MCF 10A (cell line): ENCODE results near the gene MYO10. TPM values are rescaled to one million over a fixed set of nuclear protein-coding genes. Genes with fewer than 3 reads are reported as not detected.
A peak's percentile ranks its signal among the peaks of the same experiment; 100 is the strongest.

Experiments
- BruUV-seq: library from RNA; stranded (reverse); fragments of 400-500 nt; replicated peaks from 2 replicates; lab custom pipeline; 2021; lab: Mats Ljungman, UMichigan
- CTCF ChIA-PET: fragments of 300-600 bp; sonication (Branson Sonifier 250); formaldehyde crosslinking; extraction: SDS; loops from one replicate; lab custom pipeline; 2021; ENCODE audit warnings: antibody characterized with exemption, inconsistent platforms; lab: Yijun Ruan, JAX
- POLR2A ChIA-PET: fragments of 300-600, 350-650 bp; sonication (Branson Sonifier 250); formaldehyde crosslinking; extraction: SDS; loops from one replicate; lab custom pipeline; 2020; ENCODE audit warnings: antibody characterized with exemption, inconsistent platforms; lab: Yijun Ruan, JAX
- DNase-seq: peaks from one replicate; pipeline ENCODE4 v3.0.0-alpha.2; 2018; ENCODE audit not compliant: unreplicated experiment
- H3K27ac Mint-ChIP-seq: one replicate; pipeline ENCODE4 v1.8.0; 2022; ENCODE audit warnings: mild to moderate bottlenecking, low read depth, mixed read lengths; ENCODE audit not compliant: unreplicated experiment
- H3K27me3 Mint-ChIP-seq: one replicate; pipeline ENCODE4 v1.8.0; 2022; ENCODE audit warnings: mixed read lengths; ENCODE audit not compliant: insufficient read depth, unreplicated experiment
- H3K36me3 Mint-ChIP-seq: one replicate; pipeline ENCODE4 v1.8.0; 2022; ENCODE audit warnings: mild to moderate bottlenecking, moderate library complexity, mixed read lengths; ENCODE audit not compliant: insufficient read depth, unreplicated experiment
- H3K4me1 Mint-ChIP-seq: one replicate; pipeline ENCODE4 v1.8.0; 2022; ENCODE audit warnings: mixed read lengths; ENCODE audit not compliant: insufficient read depth, unreplicated experiment
- H3K4me3 Mint-ChIP-seq: one replicate; pipeline ENCODE4 v1.8.0; 2022; ENCODE audit warnings: mild to moderate bottlenecking, moderate library complexity, mixed read lengths; ENCODE audit not compliant: unreplicated experiment
- H3K9me3 Mint-ChIP-seq: one replicate; pipeline ENCODE4 v1.8.0; 2022; ENCODE audit warnings: mixed read lengths; ENCODE audit not compliant: unreplicated experiment
- CTCF ChIP-seq: fragments of 200-600 bp; IDR thresholded peaks from one replicate; pipeline ENCODE4 v1.8.0; 2022; ENCODE audit warnings: antibody characterized with exemption, mild to moderate bottlenecking; ENCODE audit not compliant: unreplicated experiment
- intact Hi-C: fragments of 100-400 bp; cut with micrococcal nuclease; formaldehyde crosslinking; loops from 2 replicates; pipeline ENCODE4 v1.14.1; 2022
- total RNA-seq: library from RNA; stranded (reverse); gene quantifications from 2 replicates; pipeline ENCODE4 v1.2.3, GENCODE V29; 2022

MYO10 gene
- total RNA-seq, 1 experiment from 2014 or later: 35.7 TPM

DNA sequence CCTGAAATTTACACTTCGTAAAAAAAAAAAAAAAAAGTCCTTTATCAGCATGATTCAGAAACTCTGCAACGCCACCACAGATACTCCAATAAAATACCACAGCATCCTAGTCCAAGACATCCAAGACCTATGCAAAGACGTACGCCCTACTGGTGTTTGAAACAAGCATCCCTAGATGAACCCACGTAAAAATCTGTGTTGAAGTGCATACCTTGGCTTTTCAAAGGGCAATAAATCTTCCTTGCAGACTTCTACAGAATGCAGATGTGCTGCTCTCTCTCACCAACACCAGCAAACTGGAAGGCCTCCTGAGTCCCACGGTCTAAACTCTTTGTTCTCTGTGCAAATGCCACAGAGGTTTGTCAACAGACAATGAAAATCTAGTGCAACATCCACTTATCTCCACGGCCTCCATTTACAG is 38.8 kb downstream of the MYO10 start:
- Mint-ChIP-seq H3K36me3 (peaks cover 24% of the 10 kb centered on the region), H3K27me3 (no peaks in the 10 kb centered on the region), H3K4me1 (peaks cover 44% of the 10 kb centered on the region), H3K9me3 (no peaks in the 10 kb centered on the region), H3K4me3 (no peak overlapping the region), H3K27ac (no peak overlapping the region)
- BruUV-seq: no TSS peak
- ChIA-PET POLR2A (no interaction called here), CTCF (interaction anchor here (0.8 kb wide), 1 partner anchor 292 kb away, joined by 4 read pairs; no protein-coding TSS in a partner anchor)
- intact Hi-C loops: no loop called here
- no peak for TF ChIP-seq CTCF
- no peak for DNase-seq

DNA sequence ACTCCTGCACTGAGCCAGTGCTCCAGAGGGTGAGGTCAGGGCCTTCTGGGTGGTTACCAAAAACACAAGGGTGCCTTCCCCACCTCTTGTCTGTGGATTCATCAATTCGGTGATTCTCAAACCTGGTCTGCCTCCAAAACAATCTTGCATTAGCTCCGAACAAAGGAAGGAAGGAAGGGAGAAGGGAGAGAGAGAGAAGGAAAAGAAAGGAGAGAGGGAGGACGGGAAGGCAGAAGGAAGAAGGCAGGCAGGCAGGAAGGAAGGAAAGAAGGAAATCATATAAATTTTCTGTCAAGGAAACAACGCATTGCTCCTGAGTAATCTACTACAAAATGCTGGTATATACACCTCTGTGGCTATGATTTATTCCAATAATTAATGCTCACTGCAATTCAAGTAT is 39.3 kb downstream of the MYO10 start:
- ChIA-PET CTCF (interaction anchor here (0.8 to 1.2 kb wide), 2 partner anchors 16 to 293 kb away, joined by 3 to 4 read pairs; no protein-coding TSS in a partner anchor), POLR2A (no interaction called here)
- H3K4me1 Mint-ChIP-seq: peaks cover 44% of the 10 kb centered on the region
- TF ChIP-seq CTCF: no peak
- no peaks in the 10 kb centered on the region for H3K9me3 Mint-ChIP-seq
- H3K27me3 Mint-ChIP-seq: no peaks in the 10 kb centered on the region
- no peak for DNase-seq
- intact Hi-C loops: no loop called here
- no peak overlapping the region for H3K27ac Mint-ChIP-seq
- H3K36me3 Mint-ChIP-seq: peaks cover 24% of the 10 kb centered on the region
- H3K4me3 Mint-ChIP-seq: no peak overlapping the region
- no TSS peak for BruUV-seq

DNA sequence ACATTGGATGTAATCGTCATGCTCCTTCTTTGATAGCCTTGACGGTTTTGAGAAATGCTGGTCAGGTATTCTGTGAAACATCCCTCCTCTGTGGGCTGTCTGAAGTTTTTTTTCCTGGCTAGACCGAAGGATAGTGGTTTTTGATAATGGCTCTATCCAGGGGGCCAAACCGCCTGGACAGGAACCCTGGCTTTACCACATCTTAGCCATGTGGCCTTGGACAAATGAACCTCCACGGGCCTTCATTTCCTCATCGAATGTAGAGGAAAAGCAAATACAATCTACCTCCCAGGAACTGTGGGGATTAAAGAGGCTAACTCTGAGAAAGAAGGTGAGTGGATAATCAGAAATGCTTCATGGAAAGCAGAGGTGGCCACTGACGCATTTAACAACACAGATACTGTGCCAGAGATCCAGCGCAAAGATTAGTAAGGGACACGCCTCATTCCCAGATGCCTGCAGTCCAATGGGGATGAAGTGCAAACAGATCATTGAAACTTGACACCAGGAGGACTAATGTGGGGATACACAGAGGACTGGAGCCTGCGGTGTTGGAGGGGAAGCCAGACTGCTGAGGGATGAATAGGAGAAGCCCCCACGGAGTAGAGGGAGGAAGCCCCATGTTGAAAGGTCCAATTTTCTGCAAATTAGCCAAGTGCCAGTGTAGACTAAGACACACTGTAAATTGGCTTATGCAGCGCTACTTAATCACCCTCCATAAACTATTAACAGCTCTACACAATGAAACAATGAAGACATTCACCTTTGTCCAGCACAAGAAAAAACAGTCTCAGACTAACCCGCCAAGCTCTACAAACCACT is 41.6 kb downstream of the MYO10 start:
- H3K4me1 Mint-ChIP-seq: peaks cover 45% of the 10 kb centered on the region
- ChIA-PET POLR2A (interaction anchor here (1.0 to 1.3 kb wide), 4 partner anchors 19 to 83 kb away, joined by 3 to 7 read pairs (median 4); partner anchors contain the start of gene MYO10), CTCF (no interaction called here)
- peak; percentile 96 for DNase-seq
- BruUV-seq: no TSS peak
- peaks cover 23% of the 10 kb centered on the region for H3K36me3 Mint-ChIP-seq
- no peak for TF ChIP-seq CTCF
- H3K4me3 Mint-ChIP-seq: peak overlapping the region; percentile 38
- no peaks in the 10 kb centered on the region for H3K9me3 Mint-ChIP-seq
- intact Hi-C loops: no loop called here
- peak overlapping the region; percentile 74 for H3K27ac Mint-ChIP-seq
- H3K27me3 Mint-ChIP-seq: no peaks in the 10 kb centered on the region

GRCh38 chr5:16891033-16891432 is 45.1 kb downstream of the MYO10 start:
- Mint-ChIP-seq H3K27me3 (no peaks in the 10 kb centered on the region), H3K36me3 (peaks cover 11% of the 10 kb centered on the region), H3K4me1 (peaks cover 39% of the 10 kb centered on the region), H3K4me3 (no peak overlapping the region), H3K27ac (no peak overlapping the region), H3K9me3 (no peaks in the 10 kb centered on the region)
- no TSS peak for BruUV-seq
- POLR2A ChIA-PET: interaction anchor here (1.4 kb wide), 1 partner anchor 22 kb away, joined by 4 read pairs; no protein-coding TSS in a partner anchor
- CTCF ChIA-PET: interaction anchor here (0.6 kb wide), 1 partner anchor 65 kb away, joined by 3 read pairs; no protein-coding TSS in a partner anchor
- no peak for DNase-seq
- TF ChIP-seq CTCF: no peak
- intact Hi-C loops: no loop called here
